Thoracic aorta (tissue), 2 donors: Measurements from ENCODE around the gene FRS2. TPM values are rescaled to one million over a fixed set of nuclear protein-coding genes. Genes with fewer than 3 reads are reported as not detected.

Source experiments
- ATAC-seq: fragments of 150-250 bp; one replicate; pipeline ENCODE4 v1.8.0; 2017; ENCODE audit warnings: low read depth; ENCODE audit not compliant: insufficient number of reproducible peaks, low FRiP score
- DNase-seq: peaks from one replicate; pipeline ENCODE4 v3.0.0-alpha.2; 2020; ENCODE audit warnings: low spot score
- H3K27ac ChIP-seq, 2 donors: fragments of 200-600 bp; sonication (generic); 1 replicate in 1 of 2; 2 replicates in 1 of 2; pipeline ENCODE4 v1.5.1; 2016; ENCODE audit warnings: mild to moderate bottlenecking in 2 of 2, moderate library complexity in 2 of 2
- H3K27me3 ChIP-seq: fragments of 200-600 bp; sonication (generic); replicated peaks from 2 replicates; pipeline ENCODE4 v1.6.0; 2016; ENCODE audit warnings: mild to moderate bottlenecking; ENCODE audit not compliant: insufficient read depth
- H3K36me3 ChIP-seq: fragments of 200-600 bp; sonication (generic); one replicate; pipeline ENCODE4 v1.5.1; 2016
- H3K4me1 ChIP-seq, 2 donors: fragments of 200-600 bp; sonication (generic); 1 replicate in 1 of 2; 2 replicates in 1 of 2; pipeline versions ENCODE4 v1.5.1 to v1.6.0; 2016; ENCODE audit warnings: low read depth in 2 of 2, mild to moderate bottlenecking in 1 of 2; ENCODE audit not compliant: control insufficient read depth in 1 of 2
- H3K4me3 ChIP-seq: fragments of 200-600 bp; sonication (generic); 2 replicates; pipeline ENCODE4 v1.5.1; 2016; ENCODE audit warnings: mild to moderate bottlenecking
- H3K9me3 ChIP-seq: fragments of 200-600 bp; sonication (generic); 2 replicates; pipeline ENCODE4 v1.5.1; 2016
- CTCF ChIP-seq: fragments of 200-600 bp; sonication (generic); IDR thresholded peaks from one replicate; pipeline ENCODE4 v1.5.1; 2019; ENCODE audit warnings: antibody characterized with exemption
- total RNA-seq, 2 donors: library from RNA; depleted of rRNA; stranded (reverse); fragments of >200 nt; gene quantifications; one replicate each; pipeline versions ENCODE4 v1.1.0 to v1.2.3, GENCODE V29; 2016

FRS2 gene
- total RNA-seq, 2 donors from 2014 or later = 29.8 to 72.3 TPM

- DNase-seq = no peak
- Histone ChIP-seq H3K9me3 (no peaks in the 10 kb centered on the region), H3K36me3 (no peaks in the 10 kb centered on the region), H3K4me1 (no peaks in the 10 kb centered on the region), H3K27ac (no peak overlapping the region), H3K4me3 (no peak overlapping the region), H3K27me3 (no peaks in the 10 kb centered on the region)
- TF ChIP-seq CTCF = no peak
- no peak for ATAC-seq
Observed at GRCh38 chr12:69613351-69613750, 143.2 kb downstream of the FRS2 start.

- no peaks in the 10 kb centered on the region for H3K9me3 ChIP-seq
- ATAC-seq = no peak
- H3K27me3 ChIP-seq = no peaks in the 10 kb centered on the region
- DNase-seq = no peak
- H3K4me1 ChIP-seq = no peaks in the 10 kb centered on the region
- no peak overlapping the region for H3K4me3 ChIP-seq
- no peak for TF ChIP-seq CTCF
- H3K36me3 ChIP-seq = no peaks in the 10 kb centered on the region
- H3K27ac ChIP-seq = no peak overlapping the region
Observed at GRCh38 chr12:69616025-69616424, 145.8 kb downstream of the FRS2 start.

- H3K27ac ChIP-seq = no peak overlapping the region
- DNase-seq (no peak), ATAC-seq (no peak)
- H3K36me3 ChIP-seq = no peaks in the 10 kb centered on the region
- no peaks in the 10 kb centered on the region for H3K9me3 ChIP-seq
- H3K4me1 ChIP-seq = no peaks in the 10 kb centered on the region
- H3K27me3 ChIP-seq = no peaks in the 10 kb centered on the region
- H3K4me3 ChIP-seq = no peak overlapping the region
- TF ChIP-seq CTCF = no peak
Observed at GRCh38 chr12:69619050-69619449, 148.9 kb downstream of the FRS2 start.

- Histone ChIP-seq H3K36me3 (no peaks in the 10 kb centered on the region), H3K9me3 (no peaks in the 10 kb centered on the region), H3K4me3 (no peak overlapping the region), H3K4me1 (no peaks in the 10 kb centered on the region), H3K27me3 (no peaks in the 10 kb centered on the region), H3K27ac (no peak overlapping the region)
- no peak for TF ChIP-seq CTCF
- DNase-seq = no peak
- no peak for ATAC-seq
Observed at GRCh38 chr12:69620077-69620476, 149.9 kb downstream of the FRS2 start.

GRCh38 chr12:69620921-69621320 is 150.7 kb downstream of the FRS2 start:
- no peaks in the 10 kb centered on the region for H3K27me3 ChIP-seq
- no peaks in the 10 kb centered on the region for H3K4me1 ChIP-seq
- TF ChIP-seq CTCF = no peak
- no peak overlapping the region for H3K27ac ChIP-seq
- DNase-seq (no peak), ATAC-seq (no peak)
- H3K9me3 ChIP-seq = no peaks in the 10 kb centered on the region
- H3K4me3 ChIP-seq = no peak overlapping the region
- no peaks in the 10 kb centered on the region for H3K36me3 ChIP-seq
